H1 (cell line): ENCODE measurements around the gene MCF2L2. TPM values are rescaled to one million over a fixed set of nuclear protein-coding genes. Genes with fewer than 3 reads are reported as not detected.

Experiments
- CTCF ChIA-PET: fragments of 300-600 bp; sonication (Branson Sonifier 250); formaldehyde crosslinking; loops from one replicate; lab custom pipeline; 2021; ENCODE audit not compliant: partially characterized antibody; lab: Charles Lee
- POLR2A ChIA-PET: fragments of 300-600 bp; sonication (Branson Sonifier 250); formaldehyde crosslinking; loops from one replicate; lab custom pipeline; 2021; ENCODE audit warnings: inconsistent platforms; ENCODE audit not compliant: partially characterized antibody; lab: Charles Lee
- DNase-seq, 2 experiments: peaks; one replicate each; pipeline versions ENCODE4 v3.0.0 to v3.0.0-alpha.2; 2010 to 2022; ENCODE audit warnings: low spot score in 2 of 2, low read depth in 1 of 2, mixed read lengths in 1 of 2
- FAIRE-seq: peaks from 2 replicates; lab custom pipeline; 2011; peaks lifted over from hg19 to GRCh38; lab: Jason Lieb, UNC
- H2AFZ ChIP-seq: 2 replicates; pipeline ENCODE4 v1.8.1; 2012; ENCODE audit warnings: low read length, inconsistent platforms
- H2AK5ac ChIP-seq: 2 replicates; pipeline ENCODE4 v1.6.1; 2013; ENCODE audit warnings: low read depth, low read length
- H2BK120ac ChIP-seq: replicated peaks from 2 replicates; pipeline ENCODE3; 2013; ENCODE audit warnings: low read depth, low read length, inconsistent platforms
- H2BK12ac ChIP-seq: 2 replicates; pipeline ENCODE4 v1.6.1; 2013; ENCODE audit warnings: low read depth, low read length
- H2BK15ac ChIP-seq: 2 replicates; pipeline ENCODE4 v1.6.1; 2013; ENCODE audit warnings: low read length
- H2BK20ac ChIP-seq: 2 replicates; pipeline ENCODE4 v1.6.1; 2013; ENCODE audit warnings: low read length
- H2BK5ac ChIP-seq: 2 replicates; pipeline ENCODE4 v1.6.1; 2013; ENCODE audit warnings: low read depth, low read length
- H3K14ac ChIP-seq: 2 replicates; pipeline ENCODE4 v1.6.1; 2013; ENCODE audit warnings: inconsistent platforms; ENCODE audit not compliant: insufficient read length
- H3K18ac ChIP-seq: 2 replicates; pipeline ENCODE4 v1.6.1; 2013; ENCODE audit warnings: low read length; ENCODE audit errors: extremely low read depth
- H3K23ac ChIP-seq: 2 replicates; pipeline ENCODE4 v1.6.1; 2013; ENCODE audit warnings: inconsistent platforms; ENCODE audit not compliant: insufficient read length
- H3K23me2 ChIP-seq: 2 replicates; pipeline ENCODE4 v1.6.1; 2013; ENCODE audit warnings: low read depth, low read length
- H3K27ac ChIP-seq: 2 replicates; pipeline ENCODE4 v1.6.1; 2011; ENCODE audit warnings: low read depth, low read length, inconsistent platforms
- H3K27me3 ChIP-seq, 4 experiments: replicated peaks in 1 of 4; 1 replicate in 1 of 4; 2 replicates in 3 of 4; pipeline versions ENCODE4 v1.6.1 to v1.8.1; 2011 to 2013; ENCODE audit warnings: low read length in 3 of 4, mild to moderate bottlenecking in 3 of 4, inconsistent platforms in 2 of 4, mixed read lengths in 2 of 4, moderate library complexity in 1 of 4; ENCODE audit not compliant: control insufficient read depth in 3 of 4, insufficient read depth in 3 of 4; ENCODE audit errors: extremely low read depth in 1 of 4
- H3K36me3 ChIP-seq, 4 experiments: 2 replicates each; pipeline versions ENCODE4 v1.6.1 to v1.8.1; 2011 to 2013; ENCODE audit warnings: mild to moderate bottlenecking in 4 of 4, low read length in 3 of 4, moderate library complexity in 2 of 4, control low read depth in 1 of 4, inconsistent platforms in 1 of 4; ENCODE audit not compliant: insufficient read depth in 4 of 4, control insufficient read depth in 2 of 4
- H3K4ac ChIP-seq: replicated peaks from 2 replicates; pipeline ENCODE3; 2013; ENCODE audit warnings: low read length, low read depth, mixed read lengths, inconsistent platforms; ENCODE audit not compliant: insufficient read length
- H3K4me1 ChIP-seq, 4 experiments: replicated peaks in 1 of 4; 1 replicate in 1 of 4; 2 replicates in 3 of 4; pipeline versions ENCODE4 v1.6.1 to v1.8.1; 2011 to 2013; ENCODE audit warnings: low read length in 3 of 4, inconsistent platforms in 2 of 4, mixed read lengths in 1 of 4; ENCODE audit not compliant: insufficient read depth in 4 of 4, control insufficient read depth in 3 of 4
- H3K4me2 ChIP-seq, 2 experiments: 2 replicates each; pipeline versions ENCODE4 v1.6.1 to v1.8.1; 2011 to 2013; ENCODE audit warnings: low read depth in 2 of 2, low read length in 2 of 2, control low read depth in 1 of 2, inconsistent platforms in 1 of 2, mild to moderate bottlenecking in 1 of 2; ENCODE audit not compliant: insufficient read depth in 1 of 2
- H3K4me3 ChIP-seq, 4 experiments: fragments of 200-600, 300-600 bp in 1 of 4; sonication (generic), shearing (Covaris generic), sonication (Bioruptor Twin) in 1 of 4; 2 replicates each; pipeline versions ENCODE4 v1.5.1 to v1.8.1; 2011 to 2016; ENCODE audit warnings: low read length in 4 of 4, low read depth in 3 of 4, control low read depth in 2 of 4, inconsistent platforms in 2 of 4, mild to moderate bottlenecking in 2 of 4, mixed read lengths in 1 of 4, moderate library complexity in 1 of 4; ENCODE audit not compliant: insufficient read depth in 2 of 4; ENCODE audit errors: extremely low read depth in 1 of 4
- H3K56ac ChIP-seq: replicated peaks from 2 replicates; pipeline ENCODE3; 2013; ENCODE audit warnings: low read depth, mild to moderate bottlenecking, mixed read lengths, low read length, inconsistent platforms; ENCODE audit not compliant: insufficient read length
- H3K79me1 ChIP-seq: 2 replicates; pipeline ENCODE4 v1.6.1; 2013; ENCODE audit warnings: low read depth, low read length, control low read depth
- H3K79me2 ChIP-seq, 2 experiments: 2 replicates each; pipeline versions ENCODE4 v1.6.1 to v1.8.1; 2012 to 2013; ENCODE audit warnings: low read length in 2 of 2, mild to moderate bottlenecking in 2 of 2, inconsistent platforms in 1 of 2; ENCODE audit not compliant: insufficient read depth in 2 of 2, control insufficient read depth in 1 of 2
- H3K9ac ChIP-seq, 4 experiments: replicated peaks in 1 of 4; 1 replicate in 1 of 4; 2 replicates in 3 of 4; pipeline versions ENCODE4 v1.6.1 to v1.8.1; 2011 to 2013; ENCODE audit warnings: low read depth in 3 of 4, low read length in 3 of 4, control low read depth in 2 of 4, mild to moderate bottlenecking in 2 of 4, moderate library complexity in 2 of 4, inconsistent platforms in 1 of 4; ENCODE audit errors: extremely low read depth in 1 of 4
- H3K9me3 ChIP-seq, 2 experiments: 2 replicates each; pipeline versions ENCODE4 v1.6.1 to v1.8.1; 2012 to 2013; ENCODE audit warnings: mild to moderate bottlenecking in 2 of 2, moderate library complexity in 2 of 2, control low read depth in 1 of 2, inconsistent platforms in 1 of 2, low read depth in 1 of 2, low read length in 1 of 2, mixed read lengths in 1 of 2; ENCODE audit not compliant: insufficient read depth in 2 of 2
- H4K20me1 ChIP-seq, 2 experiments: replicated peaks in 1 of 2; 2 replicates each; pipeline versions ENCODE3 to v1.8.1; 2011 to 2013; ENCODE audit warnings: inconsistent platforms in 2 of 2, low read length in 2 of 2, mild to moderate bottlenecking in 1 of 2; ENCODE audit not compliant: insufficient read depth in 2 of 2, control insufficient read depth in 1 of 2
- H4K5ac ChIP-seq: 2 replicates; pipeline ENCODE4 v1.6.1; 2013; ENCODE audit warnings: low read length, low read depth, mixed read lengths, inconsistent platforms; ENCODE audit not compliant: insufficient read length
- H4K8ac ChIP-seq: 2 replicates; pipeline ENCODE4 v1.8.0; 2013; ENCODE audit warnings: mild to moderate bottlenecking, moderate library complexity, low read length, inconsistent platforms; ENCODE audit not compliant: insufficient read depth; ENCODE audit errors: extremely low read depth
- H4K91ac ChIP-seq: replicated peaks from 2 replicates; pipeline ENCODE3; 2013; ENCODE audit warnings: low read length, mixed read lengths, inconsistent platforms; ENCODE audit not compliant: insufficient read length
- CHD1 ChIP-seq: IDR thresholded peaks from 2 replicates; pipeline ENCODE4 v1.6.1; 2012; ENCODE audit warnings: low read depth, low read length, improper control_type of control experiment
- EP300 ChIP-seq, 2 experiments: IDR thresholded peaks; 1 replicate in 1 of 2; 2 replicates in 1 of 2; pipeline ENCODE4 v1.6.1; 2011 to 2012; ENCODE audit warnings: low read depth in 2 of 2, low read length in 2 of 2, mild to moderate bottlenecking in 2 of 2, borderline replicate concordance in 1 of 2, inconsistent platforms in 1 of 2, moderate library complexity in 1 of 2
- RBBP5 ChIP-seq: IDR thresholded peaks from 2 replicates; pipeline ENCODE4 v1.7.1; 2012; ENCODE audit warnings: low read depth, mild to moderate bottlenecking, inconsistent platforms, low read length, moderate library complexity, borderline replicate concordance
- SAP30 ChIP-seq: fragments of 300-600 bp; sonication (generic); IDR thresholded peaks from 2 replicates; pipeline ENCODE4 v1.7.1; 2012; ENCODE audit warnings: low read length, moderate library complexity, mild to moderate bottlenecking, inconsistent platforms; ENCODE audit not compliant: insufficient read depth, insufficient replicate concordance
- WGBS, 2 experiments: shearing (Covaris generic) in 1 of 2; methylation state at CpG; one replicate each; pipeline versions ENCODE4 v1.1.6 to v1.1.7; 2013 to 2015; ENCODE audit warnings: low lambda C conversion rate in 2 of 2, mixed read lengths in 2 of 2, inconsistent platforms in 1 of 2, low coverage in 1 of 2, missing lambda C conversion rate in 1 of 2; ENCODE audit not compliant: insufficient replicate concordance in 2 of 2, insufficient coverage in 1 of 2, insufficient read length in 1 of 2; ENCODE audit errors: extremely low coverage in 1 of 2, missing lambda C conversion rate in 1 of 2; 5-methylcytosine and 5-hydroxymethylcytosine counted together
- polyA plus RNA-seq, 7 experiments: library from polyadenylated mRNA; depleted of rRNA in 3 of 7; stranded (reverse) in 5 of 7; unstranded in 2 of 7; fragments of >200 nt in 5 of 7; fragments of 200-250 nt in 2 of 7; gene quantifications; 1 replicate in 5 of 7; 2 replicates in 1 of 7; 4 replicates in 1 of 7; pipeline versions ENCODE4 v1.2.1 to v1.2.3, GENCODE V29; 2011 to 2013; ENCODE audit warnings: missing spikeins in 2 of 7, mixed read lengths in 2 of 7
- total RNA-seq: library from RNA; stranded (reverse); fragmentation: NEBNext Ultra II Directional; extraction: Animal tissue kit (Norgen Biotek cat#: 25700); gene quantifications from 2 replicates; pipeline ENCODE4 v1.2.1, GENCODE V29; 2021

The MCF2L2 gene
- total and polyA plus RNA-seq, 2 of the 8 experiments (the other 6 are each of a cell fraction or from before 2014, with no cell fraction given), result 4.1 to 13.7 TPM

DNA sequence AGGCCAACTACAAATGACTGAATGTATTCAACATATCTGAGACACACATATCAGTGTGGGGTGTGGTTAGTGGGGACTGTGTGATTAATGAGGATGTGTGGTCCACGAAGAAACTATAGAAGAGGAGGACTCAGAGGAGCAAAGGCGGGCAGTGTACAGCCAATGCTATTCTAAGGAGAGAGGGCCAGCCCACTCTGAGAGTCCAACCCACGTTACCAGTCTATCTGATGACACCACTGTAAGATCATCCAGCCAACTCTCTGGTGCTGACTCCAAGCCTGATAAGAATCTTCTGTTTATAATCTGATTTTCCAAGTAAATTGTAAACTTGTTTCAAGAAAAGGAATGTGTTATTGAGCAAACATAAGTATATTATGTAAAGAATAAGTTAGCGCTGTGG is 47.2 kb downstream of the MCF2L2 start:
- Histone ChIP-seq H3K9ac (no peak overlapping the region), H4K20me1 (no peaks in the 10 kb centered on the region), H3K23ac (no peak overlapping the region), H3K79me1 (no peaks in the 10 kb centered on the region), H3K18ac (no peak overlapping the region), H2BK12ac (no peak overlapping the region), H4K91ac (no peak overlapping the region), H3K4ac (no peak overlapping the region), H2BK20ac (no peak overlapping the region), H2BK15ac (no peak overlapping the region), H3K36me3 (peaks cover 0 to 3% (median 1%) of the 10 kb centered on the region in 4 experiments; a peak in 3 of 8 replicates), H3K27me3 (no peaks in the 10 kb centered on the region), H2AK5ac (no peak overlapping the region), H3K4me1 (peaks cover 0 to 16% (median 4%) of the 10 kb centered on the region in 4 experiments; a peak in 4 of 7 replicates), H4K8ac (no peak overlapping the region), H4K5ac (no peak overlapping the region), H3K23me2 (no peaks in the 10 kb centered on the region), H3K27ac (no peak overlapping the region), H3K79me2 (no peaks in the 10 kb centered on the region), H2AFZ (no peak overlapping the region), H3K14ac (no peak overlapping the region), H3K9me3 (no peaks in the 10 kb centered on the region), H2BK120ac (no peak overlapping the region), H3K56ac (no peak overlapping the region), H3K4me3 (no peak overlapping the region), H3K4me2 (no peak overlapping the region), H2BK5ac (no peak overlapping the region)
- CTCF ChIA-PET, result interaction anchor here (0.7 to 9.3 kb wide), 11 partner anchors 8 to 258 kb away, joined by 3 to 222 read pairs (median 3); no protein-coding TSS in a partner anchor
- no peak for TF ChIP-seq RBBP5
- TF ChIP-seq EP300 (IDR thresholded peaks at IDR 0.05; ENCODE audit: borderline replicate concordance in 1 of 2, low read depth in 2 of 2, low read length in 2 of 2), result no peak
- TF ChIP-seq SAP30, result no peak
- TF ChIP-seq CHD1, result no peak
- FAIRE-seq, result no peak
- 98% methylated on average over 4 of the region's 4 CpGs; no CpG with 5 or more reads in 1 of the 2 experiments for WGBS, 2 experiments
- POLR2A ChIA-PET, result no interaction called here
- no peak for DNase-seq
